GM18526 (cell line): ENCODE data around the gene PCSK6.

ENCODE experiments used
- POLR2A ChIP-seq: IDR thresholded peaks from 3 replicates; pipeline ENCODE4 v1.6.1; 2011; ENCODE audit not compliant: insufficient read length; ENCODE audit errors: extremely low read depth

PCSK6 gene

DNA sequence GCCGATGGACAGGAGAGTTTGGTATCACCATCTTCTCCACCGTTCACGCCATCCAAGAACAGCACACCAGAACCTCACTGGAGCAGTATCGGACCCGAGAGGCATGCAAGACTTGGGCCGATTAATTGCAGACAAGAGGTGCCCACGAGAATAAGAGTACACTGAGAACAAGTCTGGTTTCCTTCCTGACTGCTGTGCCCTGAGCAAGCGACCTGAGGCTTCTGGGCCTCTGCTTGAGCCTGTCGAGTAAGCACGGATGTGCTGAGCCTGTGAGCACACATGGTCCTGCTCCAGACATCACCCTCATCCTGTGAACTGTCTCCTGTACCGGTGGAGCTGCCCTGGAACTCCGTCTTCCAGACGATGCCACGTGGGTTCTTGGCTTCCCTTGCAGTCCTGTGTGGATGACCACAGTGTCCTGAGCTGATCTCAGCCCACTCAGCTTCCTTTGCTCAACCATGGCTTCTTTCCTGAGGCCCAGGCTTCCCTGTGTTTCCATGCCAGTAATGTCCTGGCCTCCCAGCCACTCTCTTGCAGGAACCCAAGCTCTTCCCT lies 160.1 kb downstream of the PCSK6 start:
- TF ChIP-seq POLR2A, result no peak

DNA sequence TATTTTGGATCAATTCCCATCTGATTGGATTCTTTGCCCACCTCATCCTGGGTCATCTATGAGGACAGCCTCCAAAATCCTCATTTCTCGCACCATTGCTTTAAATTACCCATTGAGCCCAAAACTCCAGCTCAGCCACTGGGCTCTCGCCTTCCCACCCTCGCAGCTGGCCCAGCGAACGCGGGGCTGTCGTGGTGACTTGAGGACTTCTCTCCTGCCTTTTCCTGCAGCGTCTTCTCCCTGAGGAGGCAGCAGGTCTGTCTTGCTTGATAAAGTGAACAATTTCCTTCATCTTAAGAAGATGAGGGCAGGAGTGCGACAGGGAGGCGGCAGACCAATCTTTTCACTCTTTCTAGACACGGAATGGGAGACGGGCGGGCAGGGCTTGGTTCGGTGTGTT lies 161.5 kb downstream of the PCSK6 start:
- TF ChIP-seq POLR2A, result no peak

DNA sequence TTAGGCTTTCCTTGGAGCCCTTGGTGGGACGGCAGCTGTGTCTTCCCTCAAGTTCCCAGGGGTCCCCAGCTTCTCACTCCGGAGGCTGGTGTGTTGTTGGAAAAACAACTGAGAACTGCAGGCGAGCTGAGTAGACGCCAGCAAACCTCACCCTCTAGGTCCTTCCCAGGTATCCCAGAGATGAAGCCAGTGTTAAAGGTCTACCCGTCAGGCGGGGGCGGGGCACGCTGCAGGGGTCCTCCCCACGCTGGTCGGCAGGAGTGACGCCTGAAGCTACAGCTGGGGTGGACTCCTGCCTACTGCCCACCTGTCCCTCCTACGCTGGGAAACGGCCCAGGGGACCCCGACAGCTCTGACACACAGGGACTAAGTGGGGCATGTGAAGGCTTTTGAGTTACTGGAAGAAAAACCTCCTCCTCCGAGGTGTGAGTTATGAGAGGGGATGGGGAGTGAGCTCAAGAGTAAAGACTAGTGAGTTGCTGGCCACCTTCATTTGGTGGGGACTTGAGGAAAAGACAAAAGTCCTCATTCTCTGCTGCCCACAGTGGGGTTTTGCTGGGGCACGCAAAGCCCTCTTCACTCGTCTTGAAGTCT lies 162.3 kb downstream of the PCSK6 start:
- no peak for TF ChIP-seq POLR2A

DNA sequence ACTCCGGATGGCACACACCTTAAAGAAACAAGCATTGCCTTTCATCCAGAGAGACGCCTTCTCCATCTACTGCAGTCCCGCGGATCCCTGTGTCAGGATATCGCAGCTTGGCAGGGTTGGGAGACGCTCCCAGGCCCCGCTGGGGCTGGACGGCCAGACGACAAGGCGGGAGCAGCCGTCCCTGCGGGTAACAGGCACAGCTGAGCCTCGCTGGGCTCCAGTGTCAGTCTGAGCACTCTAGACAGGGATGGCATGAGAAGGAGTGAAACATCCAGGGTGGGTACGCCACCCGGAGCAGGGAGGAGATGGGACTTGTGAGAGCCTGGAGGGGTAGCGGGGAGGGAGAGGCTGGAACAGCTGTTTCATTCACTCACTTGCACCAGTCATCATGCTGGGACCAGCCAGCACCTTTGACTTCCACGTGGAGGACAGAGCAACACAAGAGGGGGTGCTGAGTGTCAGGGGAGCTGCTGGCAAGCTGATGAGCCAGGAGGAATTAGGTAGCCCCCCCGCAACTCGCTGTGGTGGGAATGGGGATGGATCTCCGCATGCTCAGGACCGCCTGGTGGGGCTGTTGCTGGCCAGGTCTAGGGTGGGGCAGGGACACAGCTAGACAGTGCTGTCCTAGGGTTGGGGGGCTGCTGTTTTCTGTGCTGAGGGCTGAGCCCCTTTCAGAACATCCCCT lies 162.9 kb downstream of the PCSK6 start:
- TF ChIP-seq POLR2A, result no peak

- TF ChIP-seq POLR2A, result no peak
Measured at GRCh38 chr15:101326026-101326315, 163.5 kb downstream of the PCSK6 start.

GRCh38 chr15:101325263-101326025 lies 164.1 kb downstream of the PCSK6 start:
- no peak for TF ChIP-seq POLR2A

DNA sequence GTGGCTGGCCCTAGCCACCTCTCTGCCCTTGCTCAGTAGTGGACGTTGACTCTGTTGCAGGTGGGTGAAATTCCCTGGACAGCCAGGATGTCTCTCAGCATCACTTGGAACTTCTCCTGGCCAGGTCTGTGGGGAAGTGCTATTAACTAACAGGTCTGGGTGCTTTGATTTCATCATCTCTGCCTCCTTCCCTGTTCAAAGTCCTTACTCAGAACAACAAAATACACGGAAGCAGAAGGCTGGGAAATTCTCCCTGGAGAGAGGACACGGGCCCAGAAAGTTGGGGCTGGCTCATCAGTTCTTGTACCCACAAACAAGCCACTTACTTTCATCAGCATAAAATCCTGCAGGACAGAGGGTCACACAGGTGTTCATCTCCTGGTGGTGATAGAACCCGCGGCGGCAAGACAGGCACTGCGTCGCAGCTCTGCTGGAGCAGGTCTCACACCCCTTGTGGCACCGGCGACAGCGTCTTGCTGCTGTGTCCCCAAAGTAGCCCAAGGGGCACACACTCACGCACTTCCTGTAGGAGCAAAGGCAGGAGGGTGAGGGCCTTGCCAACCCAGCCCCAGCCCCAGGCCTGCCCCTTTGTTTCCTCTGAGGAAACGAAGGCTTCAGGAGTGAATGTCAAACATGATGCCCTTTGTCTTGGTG lies 164.9 kb downstream of the PCSK6 start:
- no peak for TF ChIP-seq POLR2A

GRCh38 chr15:101323793-101324523 lies 165.5 kb downstream of the PCSK6 start:
- TF ChIP-seq POLR2A, result no peak

GRCh38 chr15:101322854-101323477 lies 166.5 kb downstream of the PCSK6 start:
- no peak for TF ChIP-seq POLR2A

- no peak for TF ChIP-seq POLR2A
Measured at GRCh38 chr15:101322016-101322695, 167.4 kb downstream of the PCSK6 start.

DNA sequence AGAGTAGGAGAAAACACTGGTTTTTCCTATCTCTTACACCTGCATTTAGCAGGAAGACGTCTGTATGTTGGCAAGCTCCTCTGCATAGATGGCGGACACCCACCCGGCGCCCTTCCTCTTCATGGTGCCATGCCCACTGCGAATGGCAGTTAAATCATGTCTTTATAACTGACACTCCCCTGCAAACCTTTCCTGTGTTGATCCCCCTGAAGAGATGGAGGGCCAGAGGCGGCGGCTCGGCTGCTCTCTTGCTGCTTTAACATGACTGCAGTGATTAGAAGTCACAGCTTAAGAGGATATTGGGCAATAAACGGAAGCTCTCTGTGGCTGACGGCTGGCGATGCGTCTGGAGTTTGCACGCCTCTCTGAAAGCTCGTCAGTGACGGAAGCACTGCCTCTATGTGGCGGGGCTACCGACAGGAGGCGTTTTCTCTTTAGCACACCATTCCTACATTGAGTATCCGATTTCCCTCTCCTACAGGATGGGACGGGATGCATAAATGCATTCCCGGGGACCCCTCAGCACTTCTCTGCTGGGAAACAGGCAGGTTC lies 168.9 kb downstream of the PCSK6 start:
- no peak for TF ChIP-seq POLR2A

DNA sequence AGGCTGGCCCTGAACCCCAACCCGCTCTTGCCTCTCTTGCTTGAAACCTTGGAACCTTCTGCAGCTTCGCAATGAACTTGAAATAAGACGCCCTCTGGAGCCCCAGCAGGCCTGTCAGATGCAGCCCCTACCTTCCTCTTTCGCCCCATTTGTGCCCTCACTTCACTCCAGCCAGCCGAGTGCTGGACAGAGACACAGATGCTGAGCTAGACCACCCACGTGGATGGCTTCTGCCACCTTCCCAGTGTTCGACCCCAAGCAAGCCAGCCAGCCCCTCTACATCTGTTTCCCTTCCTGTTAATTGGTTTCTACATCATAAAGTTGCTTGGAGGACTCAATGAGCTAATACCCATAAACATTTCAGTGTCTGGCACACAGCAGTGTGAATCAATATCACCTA lies 170.7 kb downstream of the PCSK6 start:
- no peak for TF ChIP-seq POLR2A

DNA sequence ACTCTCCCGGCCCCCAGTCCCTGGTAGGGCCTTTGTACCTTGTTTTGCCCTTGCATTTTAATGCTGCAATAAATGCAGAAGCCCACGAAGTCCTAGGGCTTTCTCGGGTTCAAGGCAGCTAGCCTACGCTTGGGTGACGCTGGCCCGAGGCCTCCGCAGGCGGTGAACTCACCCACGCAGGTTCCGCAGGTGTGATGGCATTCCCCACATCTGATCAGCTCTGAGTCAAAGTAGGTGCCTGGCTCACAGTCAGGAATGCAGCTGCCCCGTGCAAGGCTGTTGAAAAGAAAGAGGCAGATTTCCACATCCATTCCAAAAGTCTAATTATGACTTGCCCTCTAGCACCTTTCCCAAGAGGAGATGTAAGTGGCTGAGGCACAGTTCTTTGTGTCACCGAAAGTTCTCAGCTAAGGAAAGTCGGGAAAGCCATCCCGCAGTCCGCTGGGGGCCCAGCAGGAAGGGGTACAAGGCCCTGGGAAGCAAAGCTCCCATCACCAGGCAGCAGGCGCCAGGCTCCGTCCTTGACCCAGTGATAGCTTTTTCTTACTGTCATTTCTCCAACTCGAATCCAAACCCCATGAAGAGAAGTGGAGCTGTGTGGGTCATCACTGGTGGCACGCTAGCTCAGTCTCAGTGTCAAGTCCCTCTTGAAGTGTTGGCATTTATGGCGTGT lies 171.2 kb downstream of the PCSK6 start:
- TF ChIP-seq POLR2A, result no peak
